DND-41 (cell line): ENCODE results near the gene GRAMD2B.

Experiments
- ATAC-seq: fragments of 200-7000 bp; cut with Tn5 transposase; 3 replicates; pipeline ENCODE4 v1.9.1; 2021; ENCODE audit warnings: low read depth; ENCODE audit not compliant: insufficient read depth
- DNase-seq: peaks from one replicate; pipeline ENCODE4 v3.0.0-alpha.2; 2020
- H2AFZ ChIP-seq: 2 replicates; pipeline ENCODE4 v1.6.0; 2012; ENCODE audit warnings: low read depth, low read length
- H3K27ac ChIP-seq: 2 replicates; pipeline ENCODE4 v1.5.1; 2012; ENCODE audit warnings: low read length, inconsistent platforms
- H3K27me3 ChIP-seq: fragments of 200-600 bp; sonication (generic); 2 replicates; pipeline ENCODE4 v1.6.0; 2012; ENCODE audit warnings: low read length, mild to moderate bottlenecking, inconsistent platforms; ENCODE audit not compliant: insufficient read depth, poor library complexity
- H3K36me3 ChIP-seq: 2 replicates; pipeline ENCODE4 v1.5.1; 2012; ENCODE audit warnings: low read length, inconsistent platforms; ENCODE audit not compliant: insufficient read depth
- H3K4me1 ChIP-seq: 2 replicates; pipeline ENCODE4 v1.5.1; 2012; ENCODE audit warnings: mild to moderate bottlenecking, low read length; ENCODE audit not compliant: insufficient read depth
- H3K4me2 ChIP-seq: 2 replicates; pipeline ENCODE4 v1.6.0; 2012; ENCODE audit warnings: mild to moderate bottlenecking, moderate library complexity, low read length, inconsistent platforms; ENCODE audit not compliant: insufficient read depth
- H3K4me3 ChIP-seq, 2 experiments: fragments of 200-600 bp in 1 of 2; shearing (Covaris generic) in 1 of 2; 2 replicates each; pipeline ENCODE4 v1.5.1; 2012 to 2016; ENCODE audit warnings: inconsistent platforms in 2 of 2, low read length in 2 of 2, mild to moderate bottlenecking in 2 of 2, low read depth in 1 of 2, moderate library complexity in 1 of 2
- H3K79me2 ChIP-seq: 2 replicates; pipeline ENCODE4 v1.6.0; 2012; ENCODE audit warnings: low read length, inconsistent platforms; ENCODE audit not compliant: insufficient read depth
- H3K9ac ChIP-seq: 2 replicates; pipeline ENCODE4 v1.6.0; 2012; ENCODE audit warnings: low read depth, mild to moderate bottlenecking, inconsistent platforms, low read length, moderate library complexity
- H3K9me3 ChIP-seq: 2 replicates; pipeline ENCODE4 v1.5.1; 2012; ENCODE audit warnings: low read length, moderate library complexity, mild to moderate bottlenecking, inconsistent platforms; ENCODE audit not compliant: insufficient read depth, severe bottlenecking
- H4K20me1 ChIP-seq: 2 replicates; pipeline ENCODE4 v1.6.0; 2012; ENCODE audit warnings: low read length; ENCODE audit not compliant: insufficient read depth
- EZH2 ChIP-seq: IDR thresholded peaks from 3 replicates; pipeline ENCODE4 v1.6.1; 2012; ENCODE audit warnings: borderline replicate concordance, low read depth, mild to moderate bottlenecking, moderate library complexity, low read length, inconsistent platforms; ENCODE audit not compliant: severe bottlenecking
- TF ChIP-seq, protein P1 (sequence below): IDR thresholded peaks from 2 replicates; pipeline ENCODE4 v1.5.1; 2012; ENCODE audit warnings: borderline replicate concordance, low read length, moderate library complexity, mild to moderate bottlenecking; ENCODE audit not compliant: poor library complexity, severe bottlenecking; ENCODE audit errors: extremely low read depth

The GRAMD2B gene

GRCh38 chr5:126428421-126428820, 5.2 kb downstream of the GRAMD2B start:
- no peak overlapping the region for H3K4me3 ChIP-seq
- H3K79me2 ChIP-seq: no peaks in the 10 kb centered on the region
- no peak overlapping the region for H2AFZ ChIP-seq
- no peaks in the 10 kb centered on the region for H4K20me1 ChIP-seq
- no peak overlapping the region for H3K27ac ChIP-seq
- no peaks in the 10 kb centered on the region for H3K9me3 ChIP-seq
- H3K4me1 ChIP-seq: peaks cover 15% of the 10 kb centered on the region; the same call in 1 of the 2 replicates
- TF ChIP-seq, protein P1, sequence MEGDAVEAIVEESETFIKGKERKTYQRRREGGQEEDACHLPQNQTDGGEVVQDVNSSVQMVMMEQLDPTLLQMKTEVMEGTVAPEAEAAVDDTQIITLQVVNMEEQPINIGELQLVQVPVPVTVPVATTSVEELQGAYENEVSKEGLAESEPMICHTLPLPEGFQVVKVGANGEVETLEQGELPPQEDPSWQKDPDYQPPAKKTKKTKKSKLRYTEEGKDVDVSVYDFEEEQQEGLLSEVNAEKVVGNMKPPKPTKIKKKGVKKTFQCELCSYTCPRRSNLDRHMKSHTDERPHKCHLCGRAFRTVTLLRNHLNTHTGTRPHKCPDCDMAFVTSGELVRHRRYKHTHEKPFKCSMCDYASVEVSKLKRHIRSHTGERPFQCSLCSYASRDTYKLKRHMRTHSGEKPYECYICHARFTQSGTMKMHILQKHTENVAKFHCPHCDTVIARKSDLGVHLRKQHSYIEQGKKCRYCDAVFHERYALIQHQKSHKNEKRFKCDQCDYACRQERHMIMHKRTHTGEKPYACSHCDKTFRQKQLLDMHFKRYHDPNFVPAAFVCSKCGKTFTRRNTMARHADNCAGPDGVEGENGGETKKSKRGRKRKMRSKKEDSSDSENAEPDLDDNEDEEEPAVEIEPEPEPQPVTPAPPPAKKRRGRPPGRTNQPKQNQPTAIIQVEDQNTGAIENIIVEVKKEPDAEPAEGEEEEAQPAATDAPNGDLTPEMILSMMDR: no peak
- no peak for TF ChIP-seq EZH2
- no peak overlapping the region for H3K4me2 ChIP-seq
- peaks cover 3% of the 10 kb centered on the region for H3K27me3 ChIP-seq
- DNase-seq (no peak), ATAC-seq (no peak)
- H3K36me3 ChIP-seq: no peaks in the 10 kb centered on the region
- no peak overlapping the region for H3K9ac ChIP-seq

DNA sequence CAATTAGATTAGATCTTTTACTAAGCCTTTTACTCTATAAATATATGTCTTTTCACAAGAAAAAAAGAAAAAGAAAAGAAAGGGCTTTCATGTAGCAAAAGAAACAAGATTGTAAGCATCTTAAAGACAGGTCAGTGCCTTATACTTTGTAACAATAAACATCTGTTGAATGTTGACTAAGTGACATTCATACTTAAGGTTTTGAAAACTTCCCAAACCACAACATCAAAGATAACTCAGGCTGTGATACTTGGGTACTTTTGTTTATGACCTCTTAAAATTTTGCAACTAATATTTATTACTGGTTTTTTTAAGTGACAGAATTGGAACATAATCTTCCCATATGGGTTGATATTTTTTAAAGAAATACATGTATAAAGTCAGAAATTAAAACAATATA, 7.4 kb downstream of the GRAMD2B start:
- no peaks in the 10 kb centered on the region for H4K20me1 ChIP-seq
- no peak overlapping the region for H2AFZ ChIP-seq
- H3K36me3 ChIP-seq: no peaks in the 10 kb centered on the region
- H3K9ac ChIP-seq: no peak overlapping the region
- H3K4me1 ChIP-seq: no peaks in the 10 kb centered on the region
- H3K4me3 ChIP-seq: no peak overlapping the region
- DNase-seq: no peak
- H3K4me2 ChIP-seq: no peak overlapping the region
- no peak for ATAC-seq
- H3K27me3 ChIP-seq: no peaks in the 10 kb centered on the region
- TF ChIP-seq, protein P1: no peak
- H3K9me3 ChIP-seq: no peaks in the 10 kb centered on the region
- H3K27ac ChIP-seq: no peak overlapping the region
- H3K79me2 ChIP-seq: no peaks in the 10 kb centered on the region

DNA sequence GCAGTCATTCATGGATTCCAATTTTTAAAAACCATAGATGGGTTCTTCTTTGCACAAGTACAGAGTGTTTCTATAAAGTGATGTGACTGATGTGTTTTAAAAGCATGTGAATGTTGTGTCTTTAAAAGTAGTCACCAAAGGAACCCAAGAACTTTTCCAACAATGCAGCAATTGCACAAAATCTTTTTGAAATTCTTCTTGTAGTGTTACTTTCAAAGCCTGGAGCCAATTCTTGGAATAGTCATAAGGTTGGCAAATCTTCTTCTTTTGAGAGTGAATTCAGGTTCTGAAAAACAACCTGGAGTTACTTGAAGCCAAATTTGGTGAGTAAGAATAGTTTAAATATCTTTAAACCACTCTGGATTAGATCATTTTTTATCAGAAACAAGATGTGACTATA, 10.5 kb downstream of the GRAMD2B start:
- no peaks in the 10 kb centered on the region for H3K36me3 ChIP-seq
- H3K27ac ChIP-seq: no peak overlapping the region
- no peaks in the 10 kb centered on the region for H4K20me1 ChIP-seq
- H3K9ac ChIP-seq: no peak overlapping the region
- H3K4me1 ChIP-seq: no peaks in the 10 kb centered on the region
- DNase-seq: no peak
- H3K79me2 ChIP-seq: no peaks in the 10 kb centered on the region
- no peak overlapping the region for H3K4me3 ChIP-seq
- ATAC-seq: no peak
- no peak overlapping the region for H3K4me2 ChIP-seq
- no peaks in the 10 kb centered on the region for H3K9me3 ChIP-seq
- TF ChIP-seq, protein P1: no peak
- no peak for TF ChIP-seq EZH2
- H3K27me3 ChIP-seq: no peaks in the 10 kb centered on the region
- no peak overlapping the region for H2AFZ ChIP-seq

DNA sequence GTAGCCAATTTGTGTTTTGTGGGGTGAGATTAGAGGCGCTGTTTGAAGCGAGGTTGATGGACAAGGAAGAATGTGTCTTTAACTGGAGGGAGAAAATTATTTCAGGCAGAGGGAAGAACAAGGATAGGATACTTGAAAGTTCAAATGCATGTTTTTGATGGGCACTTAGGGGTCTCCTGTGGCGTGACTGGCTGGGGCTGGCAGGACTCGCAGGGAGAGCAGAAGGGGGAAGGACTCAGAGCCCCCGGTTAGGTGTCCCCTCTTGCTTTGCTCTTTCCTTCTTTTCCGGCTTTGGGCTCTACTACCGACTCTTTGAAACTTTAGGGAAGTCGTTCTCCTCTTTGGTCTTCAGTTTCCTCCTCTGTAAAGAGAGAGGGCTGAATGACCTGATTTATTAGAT, 12.1 kb downstream of the GRAMD2B start:
- TF ChIP-seq, protein P1: no peak
- TF ChIP-seq EZH2: no peak
- Histone ChIP-seq H4K20me1 (no peaks in the 10 kb centered on the region), H3K9ac (no peak overlapping the region), H3K36me3 (no peaks in the 10 kb centered on the region), H3K9me3 (no peaks in the 10 kb centered on the region), H3K27ac (no peak overlapping the region), H3K4me3 (no peak overlapping the region), H3K4me2 (no peak overlapping the region), H3K79me2 (no peaks in the 10 kb centered on the region), H3K4me1 (no peaks in the 10 kb centered on the region), H2AFZ (no peak overlapping the region), H3K27me3 (no peaks in the 10 kb centered on the region)
- no peak for ATAC-seq
- DNase-seq: no peak
